SK-N-SH (cell line): Measurements from ENCODE around the gene BTBD2.

Source experiments
- FOSL2 ChIP-seq: IDR thresholded peaks from 2 replicates; pipeline ENCODE4 v1.4.0; 2012; ENCODE audit warnings: low read depth, mild to moderate bottlenecking, moderate library complexity, borderline replicate concordance
- JUND ChIP-seq: IDR thresholded peaks from 2 replicates; pipeline ENCODE4 v1.4.0; 2012
- MXI1 ChIP-seq: IDR thresholded peaks from 2 replicates; pipeline ENCODE4 v1.6.1; 2012; ENCODE audit warnings: mild to moderate bottlenecking, low read depth, low read length, improper control_type of control experiment
- NFIC ChIP-seq: IDR thresholded peaks from 2 replicates; pipeline ENCODE4 v1.4.0; 2012; ENCODE audit warnings: borderline replicate concordance
- POLR2AphosphoS5 ChIP-seq: IDR thresholded peaks from 2 replicates; pipeline ENCODE4 v1.6.1; 2012; ENCODE audit warnings: low read depth, low read length
- RFX5 ChIP-seq: IDR thresholded peaks from 2 replicates; pipeline ENCODE4 v1.6.1; 2012; ENCODE audit warnings: mild to moderate bottlenecking, improper control_type of control experiment, low read length
- SIN3A ChIP-seq: IDR thresholded peaks from 2 replicates; pipeline ENCODE4 v1.6.1; 2012; ENCODE audit warnings: low read depth, mild to moderate bottlenecking, low read length, moderate library complexity, borderline replicate concordance
- SMC3 ChIP-seq: IDR thresholded peaks from 2 replicates; pipeline ENCODE4 v1.6.1; 2012; ENCODE audit warnings: low read depth, low read length, improper control_type of control experiment
- TF ChIP-seq, protein P1 (sequence below): IDR thresholded peaks from 2 replicates; pipeline ENCODE4 v1.4.0; 2012; ENCODE audit warnings: low read depth
- TF ChIP-seq, protein P2 (sequence below): fragments of 200-600 bp; sonication (generic); IDR thresholded peaks from 2 replicates; pipeline ENCODE4 v1.6.1; 2017; ENCODE audit warnings: antibody characterized with exemption, mild to moderate bottlenecking, moderate library complexity

DNA sequence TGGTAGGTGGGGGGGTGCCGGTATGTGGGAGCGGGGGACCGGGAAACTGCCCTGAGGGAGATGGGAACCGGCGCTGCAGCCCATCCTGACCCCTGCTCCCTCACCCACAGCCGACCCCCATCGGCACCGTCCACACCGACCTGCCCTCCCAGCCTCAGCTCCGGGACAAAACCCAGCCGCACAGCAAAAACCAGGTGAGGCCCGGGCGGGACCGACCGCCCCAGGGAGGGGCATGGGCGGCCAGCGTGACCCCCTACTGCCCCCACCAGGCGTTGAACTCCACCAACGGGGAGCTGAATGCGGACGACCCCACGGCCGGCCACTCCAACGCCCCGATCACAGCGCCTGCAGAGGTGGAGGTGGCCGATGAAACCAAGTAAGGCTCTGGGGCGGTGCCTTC is 35.9 kb downstream of the BTBD2 start:
- no peak for TF ChIP-seq RFX5
- TF ChIP-seq MXI1, result no peak
- TF ChIP-seq POLR2AphosphoS5, result no peak
- TF ChIP-seq SMC3, result no peak
- TF ChIP-seq, protein P1, sequence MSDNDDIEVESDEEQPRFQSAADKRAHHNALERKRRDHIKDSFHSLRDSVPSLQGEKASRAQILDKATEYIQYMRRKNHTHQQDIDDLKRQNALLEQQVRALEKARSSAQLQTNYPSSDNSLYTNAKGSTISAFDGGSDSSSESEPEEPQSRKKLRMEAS, result no peak
- TF ChIP-seq, protein P2, sequence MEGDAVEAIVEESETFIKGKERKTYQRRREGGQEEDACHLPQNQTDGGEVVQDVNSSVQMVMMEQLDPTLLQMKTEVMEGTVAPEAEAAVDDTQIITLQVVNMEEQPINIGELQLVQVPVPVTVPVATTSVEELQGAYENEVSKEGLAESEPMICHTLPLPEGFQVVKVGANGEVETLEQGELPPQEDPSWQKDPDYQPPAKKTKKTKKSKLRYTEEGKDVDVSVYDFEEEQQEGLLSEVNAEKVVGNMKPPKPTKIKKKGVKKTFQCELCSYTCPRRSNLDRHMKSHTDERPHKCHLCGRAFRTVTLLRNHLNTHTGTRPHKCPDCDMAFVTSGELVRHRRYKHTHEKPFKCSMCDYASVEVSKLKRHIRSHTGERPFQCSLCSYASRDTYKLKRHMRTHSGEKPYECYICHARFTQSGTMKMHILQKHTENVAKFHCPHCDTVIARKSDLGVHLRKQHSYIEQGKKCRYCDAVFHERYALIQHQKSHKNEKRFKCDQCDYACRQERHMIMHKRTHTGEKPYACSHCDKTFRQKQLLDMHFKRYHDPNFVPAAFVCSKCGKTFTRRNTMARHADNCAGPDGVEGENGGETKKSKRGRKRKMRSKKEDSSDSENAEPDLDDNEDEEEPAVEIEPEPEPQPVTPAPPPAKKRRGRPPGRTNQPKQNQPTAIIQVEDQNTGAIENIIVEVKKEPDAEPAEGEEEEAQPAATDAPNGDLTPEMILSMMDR, result no peak
- TF ChIP-seq JUND, result no peak
- TF ChIP-seq NFIC, result no peak
- no peak for TF ChIP-seq SIN3A
- TF ChIP-seq FOSL2, result no peak
